Urinary bladder (tissue), 4 donors: Measurements from ENCODE around the gene DEPDC1B. TPM values are rescaled to one million over a fixed set of nuclear protein-coding genes. Genes with fewer than 3 reads are reported as not detected.
"Not testable (repeated sequence)": the region's sequence is repeated elsewhere in the genome, so short reads cannot be mapped to it uniquely, and the experiment has no call there.

Source experiments
- DNase-seq: peaks from one replicate; pipeline ENCODE4 v3.0.0-alpha.2; 2015; ENCODE audit errors: extremely low spot score
- H3K27ac ChIP-seq: one replicate; pipeline ENCODE4 v1.5.1; 2013; ENCODE audit warnings: low read depth, mild to moderate bottlenecking, moderate library complexity
- H3K36me3 ChIP-seq: one replicate; pipeline ENCODE4 v1.6.1; 2013; ENCODE audit warnings: mild to moderate bottlenecking, moderate library complexity; ENCODE audit not compliant: insufficient read depth
- H3K4me1 ChIP-seq: one replicate; pipeline ENCODE4 v1.6.1; 2013; ENCODE audit warnings: mild to moderate bottlenecking, moderate library complexity; ENCODE audit not compliant: insufficient read depth
- H3K4me3 ChIP-seq: one replicate; pipeline ENCODE4 v1.5.1; 2013; ENCODE audit warnings: low read depth, low read length
- WGBS: extraction: QIAGEN DNeasy Blood & Tissue Kit; methylation state at CpG from one replicate; pipeline ENCODE4 v1.1.7; 2013; 5-methylcytosine and 5-hydroxymethylcytosine counted together
- polyA plus RNA-seq: library from polyadenylated mRNA; stranded (reverse); fragments of 200-250 nt; gene quantifications from one replicate; pipeline ENCODE4 v1.2.3, GENCODE V29; 2013
- total RNA-seq: library from RNA; depleted of rRNA; stranded (reverse); fragments of >200 nt; gene quantifications from one replicate; pipeline ENCODE4 v1.2.3, GENCODE V29; 2014
- donor health status: healthy with polysubstance abuse.
- donor health status: healthy.

DEPDC1B gene
- total and polyA plus RNA-seq, 2 donors: 0.23 to 8.4 TPM

- H3K27ac ChIP-seq: no peak overlapping the region
- H3K4me3 ChIP-seq: no peak overlapping the region
- H3K36me3 ChIP-seq: no peaks in the 10 kb centered on the region
- WGBS: 81% methylated on average over 2 of the region's 2 CpGs
- H3K4me1 ChIP-seq: no peaks in the 10 kb centered on the region
- DNase-seq: no peak
These were observed 14.3 kb downstream of the DEPDC1B start for GRCh38 chr5:60685700-60686099.

- no peaks in the 10 kb centered on the region for H3K4me1 ChIP-seq
- H3K4me3 ChIP-seq: no peak overlapping the region
- no peaks in the 10 kb centered on the region for H3K36me3 ChIP-seq
- 93% methylated on average over 6 of the region's 6 CpGs for WGBS
- no peak overlapping the region for H3K27ac ChIP-seq
- DNase-seq: no peak
These were observed 14.9 kb downstream of the DEPDC1B start for GRCh38 chr5:60685028-60685427.

- not testable (repeated sequence) for H3K27ac ChIP-seq, H3K4me3 ChIP-seq, H3K4me1 ChIP-seq, H3K36me3 ChIP-seq, DNase-seq
- WGBS: 98% methylated on average over 5 of the region's 5 CpGs
These were observed 18.0 kb downstream of the DEPDC1B start for GRCh38 chr5:60682007-60682406.

- WGBS: 90% methylated on average over 2 of the region's 2 CpGs
- Histone ChIP-seq H3K27ac (no peak overlapping the region), H3K4me3 (no peak overlapping the region), H3K36me3 (no peaks in the 10 kb centered on the region), H3K4me1 (no peaks in the 10 kb centered on the region)
- DNase-seq: no peak
These were observed 20.1 kb downstream of the DEPDC1B start for GRCh38 chr5:60679816-60680215.

- DNase-seq: no peak
- Histone ChIP-seq H3K4me1 (no peaks in the 10 kb centered on the region), H3K27ac (no peak overlapping the region), H3K4me3 (no peak overlapping the region), H3K36me3 (no peaks in the 10 kb centered on the region)
- 59% methylated on average over 6 of the region's 6 CpGs for WGBS
These were observed 21.9 kb downstream of the DEPDC1B start for GRCh38 chr5:60677850-60678664.

GRCh38 chr5:60675286-60675685 lies 24.7 kb downstream of the DEPDC1B start:
- Histone ChIP-seq H3K27ac (no peak overlapping the region), H3K4me3 (no peak overlapping the region), H3K36me3 (no peaks in the 10 kb centered on the region), H3K4me1 (no peaks in the 10 kb centered on the region)
- no peak for DNase-seq
- WGBS: 92% methylated on average over 1 of the region's 1 CpG

GRCh38 chr5:60674251-60675069 lies 25.5 kb downstream of the DEPDC1B start:
- WGBS: 79% methylated on average over 2 of the region's 2 CpGs
- Histone ChIP-seq H3K4me3 (no peak overlapping the region), H3K36me3 (no peaks in the 10 kb centered on the region), H3K27ac (no peak overlapping the region), H3K4me1 (no peaks in the 10 kb centered on the region)
- no peak for DNase-seq

GRCh38 chr5:60673334-60673733 lies 26.6 kb downstream of the DEPDC1B start:
- DNase-seq: no peak
- Histone ChIP-seq H3K4me3 (no peak overlapping the region), H3K4me1 (no peaks in the 10 kb centered on the region), H3K36me3 (no peaks in the 10 kb centered on the region), H3K27ac (no peak overlapping the region)
- WGBS: 92% methylated on average over 2 of the region's 2 CpGs

GRCh38 chr5:60672693-60673264 lies 27.2 kb downstream of the DEPDC1B start:
- H3K4me1 ChIP-seq: no peaks in the 10 kb centered on the region
- H3K36me3 ChIP-seq: no peaks in the 10 kb centered on the region
- DNase-seq: no peak
- H3K4me3 ChIP-seq: no peak overlapping the region
- WGBS: 89% methylated on average over 3 of the region's 3 CpGs
- no peak overlapping the region for H3K27ac ChIP-seq

GRCh38 chr5:60671899-60672692 lies 27.9 kb downstream of the DEPDC1B start:
- H3K4me1 ChIP-seq: no peaks in the 10 kb centered on the region
- no peak overlapping the region for H3K27ac ChIP-seq
- no peak overlapping the region for H3K4me3 ChIP-seq
- H3K36me3 ChIP-seq: no peaks in the 10 kb centered on the region
- DNase-seq: no peak
- 94% methylated on average over 6 of the region's 6 CpGs for WGBS

GRCh38 chr5:60670749-60671148 lies 29.2 kb downstream of the DEPDC1B start:
- no peak for DNase-seq
- H3K4me1 ChIP-seq: no peaks in the 10 kb centered on the region
- H3K4me3 ChIP-seq: no peak overlapping the region
- no peaks in the 10 kb centered on the region for H3K36me3 ChIP-seq
- WGBS: 97% methylated on average over 2 of the region's 2 CpGs
- H3K27ac ChIP-seq: no peak overlapping the region

- Histone ChIP-seq H3K36me3 (no peaks in the 10 kb centered on the region), H3K27ac (no peak overlapping the region), H3K4me3 (no peak overlapping the region), H3K4me1 (no peaks in the 10 kb centered on the region)
- DNase-seq: no peak
These were observed 31.2 kb downstream of the DEPDC1B start for GRCh38 chr5:60668686-60669304.
